OCI-LY7 (cell line): ENCODE data around the gene SIRT3.

Experiments
- EZH2phosphoT487 ChIP-seq: fragments of 200-600 bp; sonication (generic); IDR thresholded peaks from 2 replicates; pipeline ENCODE4 v1.6.1; 2018; ENCODE audit warnings: low read depth, borderline replicate concordance, mild to moderate bottlenecking, mixed run types, antibody characterized with exemption, low read length, moderate library complexity, mixed read lengths
- TF ChIP-seq, protein P1 (sequence below): fragments of 200-600 bp; sonication (generic); conservative IDR thresholded peaks from 2 replicates; pipeline ENCODE4 v1.5.1; 2014; ENCODE audit warnings: mild to moderate bottlenecking, antibody characterized with exemption, low read length, moderate library complexity, mixed read lengths

DNA sequence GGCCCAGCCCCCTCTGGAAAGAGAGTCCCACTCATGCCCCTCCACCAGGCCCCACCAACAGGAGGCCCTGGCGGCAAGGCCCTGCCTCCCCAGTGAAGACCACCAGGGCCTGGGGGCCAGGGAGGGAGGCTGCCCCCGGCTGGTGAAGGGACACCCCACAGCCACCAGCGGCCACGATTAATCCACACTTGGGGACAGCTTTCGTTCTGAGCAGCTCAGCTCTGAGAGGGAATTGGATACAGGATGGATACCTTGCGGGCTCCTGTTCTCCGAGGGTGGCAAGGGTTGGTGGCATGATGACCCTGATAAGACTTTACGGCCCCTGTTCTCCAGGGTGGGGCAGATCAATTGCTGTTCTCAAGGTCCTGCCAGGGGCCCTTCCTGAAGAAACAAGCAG is 35.2 kb upstream of the SIRT3 start:
- TF ChIP-seq, protein P1, sequence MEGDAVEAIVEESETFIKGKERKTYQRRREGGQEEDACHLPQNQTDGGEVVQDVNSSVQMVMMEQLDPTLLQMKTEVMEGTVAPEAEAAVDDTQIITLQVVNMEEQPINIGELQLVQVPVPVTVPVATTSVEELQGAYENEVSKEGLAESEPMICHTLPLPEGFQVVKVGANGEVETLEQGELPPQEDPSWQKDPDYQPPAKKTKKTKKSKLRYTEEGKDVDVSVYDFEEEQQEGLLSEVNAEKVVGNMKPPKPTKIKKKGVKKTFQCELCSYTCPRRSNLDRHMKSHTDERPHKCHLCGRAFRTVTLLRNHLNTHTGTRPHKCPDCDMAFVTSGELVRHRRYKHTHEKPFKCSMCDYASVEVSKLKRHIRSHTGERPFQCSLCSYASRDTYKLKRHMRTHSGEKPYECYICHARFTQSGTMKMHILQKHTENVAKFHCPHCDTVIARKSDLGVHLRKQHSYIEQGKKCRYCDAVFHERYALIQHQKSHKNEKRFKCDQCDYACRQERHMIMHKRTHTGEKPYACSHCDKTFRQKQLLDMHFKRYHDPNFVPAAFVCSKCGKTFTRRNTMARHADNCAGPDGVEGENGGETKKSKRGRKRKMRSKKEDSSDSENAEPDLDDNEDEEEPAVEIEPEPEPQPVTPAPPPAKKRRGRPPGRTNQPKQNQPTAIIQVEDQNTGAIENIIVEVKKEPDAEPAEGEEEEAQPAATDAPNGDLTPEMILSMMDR, result no peak
- TF ChIP-seq EZH2phosphoT487, result no peak
